Gastrocnemius medialis (tissue), 4 donors: Measurements from ENCODE around the gene SRBD1. TPM values are rescaled to one million over a fixed set of nuclear protein-coding genes. Genes with fewer than 3 reads are reported as not detected.

Source experiments
- ATAC-seq, 2 donors: fragments of 150-250 bp; one replicate each; pipeline ENCODE4 v1.9.1; 2016
- DNase-seq, 2 donors: peaks; one replicate each; pipeline ENCODE4 v3.0.0-alpha.2; 2019
- H3K27ac ChIP-seq, 4 donors: fragments of 200-600 bp; sonication (generic); 1 replicate in 1 of 4; 2 replicates in 3 of 4; pipeline ENCODE4 v1.5.1; 2016 to 2018; ENCODE audit warnings: mild to moderate bottlenecking in 2 of 4, moderate library complexity in 1 of 4
- H3K27me3 ChIP-seq, 3 donors: fragments of 200-600 bp; sonication (generic) in 2 of 3; 1 replicate in 1 of 3; 2 replicates in 2 of 3; pipeline versions ENCODE4 v1.5.1 to v1.6.0; 2016 to 2019; ENCODE audit warnings: mild to moderate bottlenecking in 1 of 3, moderate library complexity in 1 of 3
- H3K36me3 ChIP-seq, 2 donors: fragments of 200-600 bp; sonication (generic) in 1 of 2; one replicate each; pipeline ENCODE4 v1.5.1; 2017 to 2018
- H3K4me1 ChIP-seq, 2 donors: fragments of 200-600 bp; sonication (generic) in 1 of 2; one replicate each; pipeline ENCODE4 v1.5.1; 2016 to 2017; ENCODE audit warnings: mild to moderate bottlenecking in 2 of 2
- H3K4me3 ChIP-seq, 4 donors: fragments of 200-600 bp; sonication (generic) in 3 of 4; 1 replicate in 1 of 4; 2 replicates in 3 of 4; pipeline ENCODE4 v1.5.1; 2016 to 2019; ENCODE audit warnings: mild to moderate bottlenecking in 2 of 4
- H3K9me3 ChIP-seq, 3 donors: fragments of 200-600 bp; sonication (generic) in 2 of 3; 1 replicate in 1 of 3; 2 replicates in 2 of 3; pipeline ENCODE4 v1.5.1; 2016 to 2019
- POLR2A ChIP-seq, 2 donors: fragments of 450-650 bp; IDR thresholded peaks; one replicate each; pipeline ENCODE4 v1.6.1; 2017; ENCODE audit warnings: antibody characterized with exemption in 2 of 2, mild to moderate bottlenecking in 2 of 2, moderate library complexity in 2 of 2
- in situ Hi-C, 4 donors: fragments of 200-750 bp; cut with MboI; loops; one replicate each; pipeline versions ENCODE4 v1.15.0 to v1.8.0; 2017; ENCODE audit warnings: low sequenced_read_pairs in 4 of 4
- intact Hi-C: fragments of 100-400 bp; cut with DNase I; formaldehyde crosslinking; loops from one replicate; pipeline ENCODE4 v1.15.1; 2023; ENCODE audit warnings: low total_unique reads
- total RNA-seq, 4 donors: library from RNA; depleted of rRNA; stranded (reverse); fragments of >200 nt; gene quantifications; one replicate each; pipeline versions ENCODE4 v1.1.0 to v1.2.3, GENCODE V29; 2016
- TF ChIP-seq, protein P1 (sequence below), 5 experiments: fragments of 450-650 bp in 3 of 5; fragments of 200-600 bp in 2 of 5; sonication (generic) in 2 of 5; IDR thresholded peaks in 4 of 5; conservative IDR thresholded peaks in 1 of 5; 1 replicate in 4 of 5; 2 replicates in 1 of 5; pipeline ENCODE4 v1.5.1; 2016 to 2019; ENCODE audit warnings: antibody characterized with exemption in 5 of 5, mild to moderate bottlenecking in 3 of 5, moderate library complexity in 3 of 5

SRBD1 gene
- total RNA-seq, 4 donors from 2014 or later = 3.0 to 10.1 (median 4.5) TPM

DNA sequence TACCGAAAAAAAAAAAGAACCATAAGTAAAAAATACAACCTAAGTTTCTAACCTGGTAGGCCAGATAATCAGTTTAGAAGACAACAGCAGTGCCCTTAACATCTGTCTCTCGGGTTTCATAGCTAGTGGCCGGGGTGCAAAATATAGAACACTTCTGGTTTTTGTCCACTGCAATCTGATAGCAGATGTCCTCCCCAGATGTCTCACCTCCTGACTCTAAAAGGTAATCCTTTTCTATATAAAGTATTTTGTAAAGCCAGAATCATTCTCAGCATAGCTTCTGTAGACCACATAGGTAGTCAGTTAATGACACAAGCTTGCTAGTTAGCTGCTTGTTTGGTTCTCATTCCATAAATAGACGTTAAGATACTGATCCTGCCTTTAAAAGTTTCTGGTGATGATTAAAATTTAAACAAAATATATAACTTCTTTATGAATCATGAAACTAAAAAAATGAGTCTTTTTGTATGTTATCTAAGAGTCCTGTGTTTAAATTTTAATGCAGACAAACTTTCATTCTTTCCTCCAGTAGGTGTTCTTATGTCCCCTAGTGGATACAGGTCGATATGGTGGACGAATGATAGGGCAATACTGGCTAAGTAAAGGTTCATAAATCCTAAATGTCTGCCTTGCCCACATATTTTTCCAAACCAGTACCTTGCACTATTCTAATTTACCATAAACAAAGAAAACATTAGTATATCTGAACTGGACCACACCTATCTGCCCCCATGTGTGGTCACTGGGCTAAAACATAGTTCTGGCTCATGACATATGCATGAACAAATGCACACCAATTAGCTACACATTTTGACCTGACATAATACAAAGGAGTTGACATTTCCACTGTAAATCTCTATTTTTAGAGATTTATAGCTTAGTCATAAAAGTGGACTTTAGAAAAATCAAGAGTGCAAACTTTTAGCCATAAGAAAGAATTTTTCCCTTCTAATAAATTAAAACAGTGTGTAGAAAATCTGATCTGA is 171.0 kb downstream of the SRBD1 start:
- ATAC-seq = no peak
- Histone ChIP-seq H3K27ac (no peak overlapping the region), H3K4me3 (no peak overlapping the region), H3K4me1 (peaks cover 3 to 5% of the 10 kb centered on the region in 2 donors), H3K36me3 (no peaks in the 10 kb centered on the region), H3K27me3 (no peaks in the 10 kb centered on the region), H3K9me3 (no peaks in the 10 kb centered on the region)
- intact Hi-C loops = no loop called here
- in situ Hi-C loops = no loop called here
- no peak for DNase-seq
- TF ChIP-seq, protein P1, sequence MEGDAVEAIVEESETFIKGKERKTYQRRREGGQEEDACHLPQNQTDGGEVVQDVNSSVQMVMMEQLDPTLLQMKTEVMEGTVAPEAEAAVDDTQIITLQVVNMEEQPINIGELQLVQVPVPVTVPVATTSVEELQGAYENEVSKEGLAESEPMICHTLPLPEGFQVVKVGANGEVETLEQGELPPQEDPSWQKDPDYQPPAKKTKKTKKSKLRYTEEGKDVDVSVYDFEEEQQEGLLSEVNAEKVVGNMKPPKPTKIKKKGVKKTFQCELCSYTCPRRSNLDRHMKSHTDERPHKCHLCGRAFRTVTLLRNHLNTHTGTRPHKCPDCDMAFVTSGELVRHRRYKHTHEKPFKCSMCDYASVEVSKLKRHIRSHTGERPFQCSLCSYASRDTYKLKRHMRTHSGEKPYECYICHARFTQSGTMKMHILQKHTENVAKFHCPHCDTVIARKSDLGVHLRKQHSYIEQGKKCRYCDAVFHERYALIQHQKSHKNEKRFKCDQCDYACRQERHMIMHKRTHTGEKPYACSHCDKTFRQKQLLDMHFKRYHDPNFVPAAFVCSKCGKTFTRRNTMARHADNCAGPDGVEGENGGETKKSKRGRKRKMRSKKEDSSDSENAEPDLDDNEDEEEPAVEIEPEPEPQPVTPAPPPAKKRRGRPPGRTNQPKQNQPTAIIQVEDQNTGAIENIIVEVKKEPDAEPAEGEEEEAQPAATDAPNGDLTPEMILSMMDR (IDR thresholded peaks at IDR 0.05 in 4 of 5, conservative IDR thresholded peaks at IDR 0.05 in 1 of 5) = peak in 2 of 5 experiments; percentile 10 to 19
- TF ChIP-seq POLR2A (IDR thresholded peaks at IDR 0.05) = no peak

DNA sequence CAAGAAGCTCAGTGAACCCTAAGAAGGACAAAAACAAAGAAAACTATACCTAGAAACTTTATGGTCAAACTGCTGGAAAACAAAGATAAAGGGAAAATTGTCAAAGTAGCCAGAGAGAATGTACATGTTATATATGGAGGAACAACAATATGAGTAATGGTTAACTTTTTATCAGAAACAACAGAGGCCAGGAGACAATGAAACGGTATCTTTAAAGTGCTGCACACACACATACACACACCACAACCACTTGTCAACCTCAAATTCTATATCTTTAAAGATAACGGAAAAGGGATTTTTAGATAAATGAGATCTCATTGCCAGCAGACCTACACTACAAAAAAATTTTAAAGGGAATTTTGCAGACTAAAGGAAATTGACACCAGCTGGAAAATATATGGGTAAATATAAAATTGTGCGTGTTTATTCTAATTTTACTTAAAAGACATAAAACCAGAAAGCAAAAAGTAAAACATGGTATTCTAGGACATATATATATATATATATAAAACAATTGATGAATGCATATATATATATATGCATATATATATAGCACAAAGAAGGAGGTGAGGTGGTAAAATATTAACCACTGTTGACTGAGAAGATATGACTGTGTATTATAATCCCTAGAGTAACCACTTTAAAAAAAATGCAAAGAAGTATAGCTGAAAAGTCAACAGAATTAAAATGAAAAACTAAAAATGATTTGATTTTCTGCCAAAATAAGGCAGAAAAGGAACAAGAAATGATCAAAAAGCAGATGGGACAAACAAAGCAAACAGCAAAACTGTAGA is 172.0 kb downstream of the SRBD1 start:
- ATAC-seq = no peak
- no peaks in the 10 kb centered on the region for H3K9me3 ChIP-seq
- intact Hi-C loops = no loop called here
- H3K27ac ChIP-seq = no peak overlapping the region
- H3K4me1 ChIP-seq = peaks cover 5 to 7% of the 10 kb centered on the region in 2 donors
- DNase-seq = no peak
- in situ Hi-C loops = no loop called here
- H3K27me3 ChIP-seq = no peaks in the 10 kb centered on the region
- H3K36me3 ChIP-seq = no peaks in the 10 kb centered on the region
- H3K4me3 ChIP-seq = no peak overlapping the region
- TF ChIP-seq, protein P1 (IDR thresholded peaks at IDR 0.05 in 4 of 5, conservative IDR thresholded peaks at IDR 0.05 in 1 of 5) = no peak
- TF ChIP-seq POLR2A (IDR thresholded peaks at IDR 0.05) = no peak

DNA sequence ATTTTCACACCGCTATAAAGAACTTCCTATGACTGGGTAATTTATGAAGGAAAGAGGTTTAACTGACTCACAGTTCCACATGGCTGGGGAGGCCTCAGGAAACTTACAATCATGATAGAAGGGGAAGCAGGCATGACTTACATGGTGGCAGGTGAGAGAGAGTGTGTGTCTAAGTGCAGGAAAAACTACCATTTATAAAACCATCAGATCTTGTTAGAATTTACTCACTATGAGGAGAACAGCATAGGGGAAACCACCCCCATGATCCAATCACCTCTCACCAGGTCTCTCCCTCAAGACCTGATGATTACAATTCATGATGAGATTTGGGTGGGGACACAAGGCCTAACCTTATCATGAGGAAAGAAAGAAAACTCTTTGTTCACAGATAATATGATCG is 174.6 kb downstream of the SRBD1 start:
- in situ Hi-C loops = no loop called here
- peaks cover 5 to 7% of the 10 kb centered on the region in 2 donors for H3K4me1 ChIP-seq
- H3K27ac ChIP-seq = no peak overlapping the region
- TF ChIP-seq, protein P1 (IDR thresholded peaks at IDR 0.05 in 4 of 5, conservative IDR thresholded peaks at IDR 0.05 in 1 of 5) = no peak
- TF ChIP-seq POLR2A (IDR thresholded peaks at IDR 0.05) = no peak
- no peak overlapping the region for H3K4me3 ChIP-seq
- intact Hi-C loops = no loop called here
- ATAC-seq (no peak), DNase-seq (no peak)
- H3K9me3 ChIP-seq = no peaks in the 10 kb centered on the region
- no peaks in the 10 kb centered on the region for H3K36me3 ChIP-seq
- H3K27me3 ChIP-seq = no peaks in the 10 kb centered on the region

DNA sequence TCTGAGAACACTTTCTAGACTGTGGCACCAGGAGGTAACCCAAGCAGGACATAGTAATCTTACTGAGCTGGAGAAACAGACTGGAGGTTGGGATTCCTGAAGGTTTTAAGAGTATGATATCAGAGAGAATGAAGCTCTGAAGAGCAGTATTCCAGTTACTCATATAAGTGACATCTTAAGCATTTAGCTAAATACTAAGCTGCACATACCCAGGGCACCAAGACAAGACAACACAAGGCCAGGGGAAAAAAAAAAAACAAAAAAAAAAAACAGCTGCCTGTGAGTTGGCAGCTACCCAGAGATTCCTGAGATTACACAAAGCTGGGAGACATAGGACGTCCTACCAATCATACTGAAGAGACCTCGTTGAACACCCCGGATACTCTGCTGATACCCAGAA is 175.8 kb downstream of the SRBD1 start:
- no peak for ATAC-seq
- Histone ChIP-seq H3K9me3 (no peaks in the 10 kb centered on the region), H3K27ac (no peak overlapping the region), H3K36me3 (no peaks in the 10 kb centered on the region), H3K27me3 (no peaks in the 10 kb centered on the region), H3K4me1 (peaks cover 5 to 7% of the 10 kb centered on the region in 2 donors), H3K4me3 (no peak overlapping the region)
- no peak for DNase-seq
- TF ChIP-seq, protein P1 (IDR thresholded peaks at IDR 0.05 in 4 of 5, conservative IDR thresholded peaks at IDR 0.05 in 1 of 5) = no peak
- TF ChIP-seq POLR2A (IDR thresholded peaks at IDR 0.05) = no peak
- in situ Hi-C loops (no loop called here), intact Hi-C loops (no loop called here)
